ENCODE measurements around the gene SLC6A18.

SLC6A18 gene

GRCh38 chr5:1278216-1278615 is 53.0 kb downstream of the SLC6A18 start:
- no peaks in the 10 kb centered on the region for H3K36me3 ChIP-seq (replicated peaks)
- no peak overlapping the region for H3K4me3 ChIP-seq (ENCODE audit: low read depth, low read length)
- in situ Hi-C loops (cut with HindIII; ENCODE audit: low pct_ligation_motif_present, low sequenced_read_pairs) = no loop called here

GRCh38 chr5:1278656-1279442 is 53.7 kb downstream of the SLC6A18 start:
- no peak overlapping the region for H3K27ac ChIP-seq
- no peak for TF ChIP-seq CTCF (IDR thresholded peaks at IDR 0.05; ENCODE audit: low read depth, low read length, missing control alignments)
- no peak for DNase-seq
- no peaks in the 10 kb centered on the region for H3K27me3 ChIP-seq (replicated peaks)
- in situ Hi-C loops (cut with HindIII; ENCODE audit: low pct_ligation_motif_present, low sequenced_read_pairs) = no loop called here
- no peaks in the 10 kb centered on the region for H3K36me3 ChIP-seq (replicated peaks)
- H3K4me3 ChIP-seq (ENCODE audit: low read depth, low read length) = no peak overlapping the region

More at GRCh38 chr5:1278216-1278615, 53.0 kb downstream of the SLC6A18 start:
- TF ChIP-seq CTCF (IDR thresholded peaks at IDR 0.05; ENCODE audit: low read depth, low read length, missing control alignments) = no peak
- no peak for DNase-seq
- Histone ChIP-seq H3K27ac (no peak overlapping the region), H3K27me3 (replicated peaks) (no peaks in the 10 kb centered on the region)

- no peak for TF ChIP-seq CTCF (IDR thresholded peaks at IDR 0.05; ENCODE audit: low read depth, low read length, missing control alignments)
- Histone ChIP-seq H3K36me3 (replicated peaks) (no peaks in the 10 kb centered on the region), H3K4me3 (ENCODE audit: low read depth, low read length) (no peak overlapping the region), H3K27me3 (replicated peaks) (no peaks in the 10 kb centered on the region), H3K27ac (no peak overlapping the region)
- no peak for DNase-seq
- in situ Hi-C loops (cut with HindIII; ENCODE audit: low pct_ligation_motif_present, low sequenced_read_pairs) = no loop called here
These were observed 54.4 kb downstream of the SLC6A18 start for GRCh38 chr5:1279443-1280151.

- H3K27me3 ChIP-seq (replicated peaks) = no peaks in the 10 kb centered on the region
- TF ChIP-seq CTCF (IDR thresholded peaks at IDR 0.05; ENCODE audit: low read depth, low read length, missing control alignments) = no peak
- in situ Hi-C loops (cut with HindIII; ENCODE audit: low pct_ligation_motif_present, low sequenced_read_pairs) = no loop called here
- H3K36me3 ChIP-seq (replicated peaks) = no peaks in the 10 kb centered on the region
- no peak for DNase-seq
- H3K27ac ChIP-seq = no peak overlapping the region
- no peak overlapping the region for H3K4me3 ChIP-seq (ENCODE audit: low read depth, low read length)
These were observed 55.2 kb downstream of the SLC6A18 start for GRCh38 chr5:1280177-1281037.

GRCh38 chr5:1281038-1281882 is 56.1 kb downstream of the SLC6A18 start:
- no peak for DNase-seq
- H3K4me3 ChIP-seq (ENCODE audit: low read depth, low read length) = no peak overlapping the region
- no peak for TF ChIP-seq CTCF (IDR thresholded peaks at IDR 0.05; ENCODE audit: low read depth, low read length, missing control alignments)
- in situ Hi-C loops (cut with HindIII; ENCODE audit: low pct_ligation_motif_present, low sequenced_read_pairs) = no loop called here
- no peaks in the 10 kb centered on the region for H3K36me3 ChIP-seq (replicated peaks)
- H3K27ac ChIP-seq = no peak overlapping the region
- H3K27me3 ChIP-seq (replicated peaks) = no peaks in the 10 kb centered on the region

Measured in brain microvascular endothelial cell (primary cell).